EL (cell line): ENCODE results near the gene ST3GAL4.
"Not testable (repeated sequence)": the region's sequence is repeated elsewhere in the genome, so short reads cannot be mapped to it uniquely, and the experiment has no call there.

Source experiments
- DNase-seq: peaks from one replicate; pipeline ENCODE4 v3.0.0-alpha.2; 2016

Gene ST3GAL4

GRCh38 chr11:126331286-126331685 is 24.2 kb upstream of the ST3GAL4 start:
- no peak for DNase-seq

- peak; percentile 92 for DNase-seq
Observed at GRCh38 chr11:126332221-126332711, 23.2 kb upstream of the ST3GAL4 start.

GRCh38 chr11:126333142-126333541 is 22.3 kb upstream of the ST3GAL4 start:
- no peak for DNase-seq

GRCh38 chr11:126334659-126335462 is 20.6 kb upstream of the ST3GAL4 start:
- peak; percentile 63 for DNase-seq

GRCh38 chr11:126335463-126335760 is 20.1 kb upstream of the ST3GAL4 start:
- DNase-seq, result no peak

GRCh38 chr11:126336138-126336541 is 19.3 kb upstream of the ST3GAL4 start:
- DNase-seq, result no peak

GRCh38 chr11:126336671-126337101 is 18.8 kb upstream of the ST3GAL4 start:
- no peak for DNase-seq

GRCh38 chr11:126337126-126337473 is 18.4 kb upstream of the ST3GAL4 start:
- no peak for DNase-seq

- DNase-seq, result no peak
Observed at GRCh38 chr11:126337474-126338241, 17.8 kb upstream of the ST3GAL4 start.

- no peak for DNase-seq
Observed at GRCh38 chr11:126338346-126339055, 17.0 kb upstream of the ST3GAL4 start.

GRCh38 chr11:126339073-126339862 is 16.2 kb upstream of the ST3GAL4 start:
- peak; percentile 42 for DNase-seq

GRCh38 chr11:126339863-126340434 is 15.5 kb upstream of the ST3GAL4 start:
- no peak for DNase-seq

- DNase-seq, result no peak
Observed at GRCh38 chr11:126340960-126341606, 14.4 kb upstream of the ST3GAL4 start.

GRCh38 chr11:126341760-126342161 is 13.7 kb upstream of the ST3GAL4 start:
- DNase-seq, result peak; percentile 97

- DNase-seq, result no peak
Observed at GRCh38 chr11:126343051-126343450, 12.4 kb upstream of the ST3GAL4 start.

- DNase-seq, result no peak
Observed at GRCh38 chr11:126344141-126345080, 11.1 kb upstream of the ST3GAL4 start.

GRCh38 chr11:126345283-126345682 is 10.2 kb upstream of the ST3GAL4 start:
- DNase-seq, result no peak

- DNase-seq, result peak; percentile 70
Observed at GRCh38 chr11:126345759-126346585, 9.5 kb upstream of the ST3GAL4 start.

- DNase-seq, result no peak
Observed at GRCh38 chr11:126346586-126346940, 8.9 kb upstream of the ST3GAL4 start.

GRCh38 chr11:126346946-126347345 is 8.5 kb upstream of the ST3GAL4 start:
- DNase-seq, result not testable (repeated sequence)
